ENCODE data around the gene ZNF526. TPM values are rescaled to one million over a fixed set of nuclear protein-coding genes. Genes with fewer than 3 reads are reported as not detected.
A peak's percentile ranks its signal among the peaks of the same experiment; 100 is the strongest.

ZNF526 gene
- total and polyA plus RNA-seq, 9 of the 15 experiments (the other 6 are each of a cell fraction or from before 2014, with no cell fraction given): 1.3 to 17.9 (median 6.2) TPM

DNA sequence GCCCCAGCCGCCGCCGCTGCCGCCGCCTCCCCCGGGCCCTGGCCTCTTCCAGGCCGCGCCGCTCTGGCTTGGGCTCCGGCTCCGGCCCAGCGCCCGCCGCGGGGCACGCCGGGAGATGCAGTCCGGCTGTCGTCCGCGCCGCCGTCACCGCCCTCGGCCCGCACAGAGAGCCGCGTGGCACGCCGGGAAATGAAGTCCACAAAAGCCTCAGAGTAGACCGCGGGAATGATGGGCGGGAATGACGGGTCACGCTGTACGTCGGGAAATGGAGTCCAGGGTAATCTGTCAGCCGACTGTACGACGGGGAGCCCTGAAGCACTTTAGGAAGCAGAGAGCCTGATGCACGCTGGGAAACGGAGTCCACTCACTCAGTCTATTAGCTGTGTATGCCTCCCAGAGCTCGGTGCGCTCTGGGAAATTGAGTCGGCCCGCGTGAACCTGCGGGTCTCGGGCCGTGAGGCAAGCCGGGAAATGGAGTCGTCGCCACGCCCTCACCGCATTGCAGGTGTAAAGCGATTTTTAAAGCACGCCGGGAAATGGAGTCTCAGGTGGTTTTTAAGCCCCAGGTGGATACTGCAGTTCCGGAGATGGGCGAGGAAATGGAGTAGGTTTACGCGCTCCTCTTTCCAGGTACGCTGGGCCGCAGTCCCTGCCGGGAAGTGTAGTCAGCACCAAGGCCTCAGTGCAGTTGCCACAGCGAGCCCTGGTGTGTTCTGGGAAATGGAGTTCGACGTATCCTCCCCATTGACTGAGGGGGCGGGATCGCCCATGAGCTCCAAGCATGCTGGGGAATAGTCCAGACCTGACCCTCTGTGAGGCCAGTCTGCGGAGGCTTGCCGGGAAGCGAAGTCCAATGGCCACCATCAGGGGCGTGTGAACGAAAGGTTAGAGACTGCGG is 22.6 kb downstream of the ZNF526 start, which contains the start of gene GSK3A (continued):
- peak; percentile 72 for TF ChIP-seq JUND (IDR thresholded peaks at IDR 0.05; ENCODE audit: borderline replicate concordance, low read depth, low read length)
- peak; percentile 11; the same call in 2 of the 3 replicates for TF ChIP-seq JUND (tag; IDR thresholded peaks at IDR 0.05; ENCODE audit: borderline replicate concordance, low read depth, low read length)
- no peak for TF ChIP-seq PCBP2 (IDR thresholded peaks at IDR 0.05; ENCODE audit: low read depth, low read length, poor library complexity, severe bottlenecking)
- TF ChIP-seq LCOR (CRISPR knock-in tag; IDR thresholded peaks at IDR 0.05): 0 out of 2 replicates have a peak, but pooled peaks have one; percentile 57
- TF ChIP-seq, protein P1, sequence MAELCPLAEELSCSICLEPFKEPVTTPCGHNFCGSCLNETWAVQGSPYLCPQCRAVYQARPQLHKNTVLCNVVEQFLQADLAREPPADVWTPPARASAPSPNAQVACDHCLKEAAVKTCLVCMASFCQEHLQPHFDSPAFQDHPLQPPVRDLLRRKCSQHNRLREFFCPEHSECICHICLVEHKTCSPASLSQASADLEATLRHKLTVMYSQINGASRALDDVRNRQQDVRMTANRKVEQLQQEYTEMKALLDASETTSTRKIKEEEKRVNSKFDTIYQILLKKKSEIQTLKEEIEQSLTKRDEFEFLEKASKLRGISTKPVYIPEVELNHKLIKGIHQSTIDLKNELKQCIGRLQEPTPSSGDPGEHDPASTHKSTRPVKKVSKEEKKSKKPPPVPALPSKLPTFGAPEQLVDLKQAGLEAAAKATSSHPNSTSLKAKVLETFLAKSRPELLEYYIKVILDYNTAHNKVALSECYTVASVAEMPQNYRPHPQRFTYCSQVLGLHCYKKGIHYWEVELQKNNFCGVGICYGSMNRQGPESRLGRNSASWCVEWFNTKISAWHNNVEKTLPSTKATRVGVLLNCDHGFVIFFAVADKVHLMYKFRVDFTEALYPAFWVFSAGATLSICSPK (IDR thresholded peaks at IDR 0.05; ENCODE audit: borderline replicate concordance): no peak
- TF ChIP-seq, protein P2, sequence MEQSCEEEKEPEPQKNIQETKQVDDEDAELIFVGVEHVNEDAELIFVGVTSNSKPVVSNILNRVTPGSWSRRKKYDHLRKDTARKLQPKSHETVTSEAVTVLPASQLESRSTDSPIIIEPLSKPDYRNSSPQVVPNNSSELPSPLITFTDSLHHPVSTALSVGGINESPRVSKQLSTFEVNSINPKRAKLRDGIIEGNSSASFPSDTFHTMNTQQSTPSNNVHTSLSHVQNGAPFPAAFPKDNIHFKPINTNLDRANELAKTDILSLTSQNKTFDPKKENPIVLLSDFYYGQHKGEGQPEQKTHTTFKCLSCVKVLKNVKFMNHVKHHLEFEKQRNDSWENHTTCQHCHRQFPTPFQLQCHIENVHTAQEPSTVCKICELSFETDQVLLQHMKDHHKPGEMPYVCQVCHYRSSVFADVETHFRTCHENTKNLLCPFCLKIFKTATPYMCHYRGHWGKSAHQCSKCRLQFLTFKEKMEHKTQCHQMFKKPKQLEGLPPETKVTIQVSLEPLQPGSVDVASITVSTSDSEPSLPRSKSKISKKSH (CRISPR knock-in tag; IDR thresholded peaks at IDR 0.05): no peak
- peak; percentile 79 for TF ChIP-seq ASH1L (IDR thresholded peaks at IDR 0.05; ENCODE audit: borderline replicate concordance, low read depth, partially characterized antibody)
- peak; percentile 94 for TF ChIP-seq TBP (optimal IDR thresholded peaks at IDR 0.05; ENCODE audit: low read depth, low read length)
- TF ChIP-seq, protein P3, sequence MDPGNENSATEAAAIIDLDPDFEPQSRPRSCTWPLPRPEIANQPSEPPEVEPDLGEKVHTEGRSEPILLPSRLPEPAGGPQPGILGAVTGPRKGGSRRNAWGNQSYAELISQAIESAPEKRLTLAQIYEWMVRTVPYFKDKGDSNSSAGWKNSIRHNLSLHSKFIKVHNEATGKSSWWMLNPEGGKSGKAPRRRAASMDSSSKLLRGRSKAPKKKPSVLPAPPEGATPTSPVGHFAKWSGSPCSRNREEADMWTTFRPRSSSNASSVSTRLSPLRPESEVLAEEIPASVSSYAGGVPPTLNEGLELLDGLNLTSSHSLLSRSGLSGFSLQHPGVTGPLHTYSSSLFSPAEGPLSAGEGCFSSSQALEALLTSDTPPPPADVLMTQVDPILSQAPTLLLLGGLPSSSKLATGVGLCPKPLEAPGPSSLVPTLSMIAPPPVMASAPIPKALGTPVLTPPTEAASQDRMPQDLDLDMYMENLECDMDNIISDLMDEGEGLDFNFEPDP (CRISPR knock-in tag; IDR thresholded peaks at IDR 0.05): peak; percentile 50; the same call in 1 of the 2 replicates
- TF ChIP-seq KLF13 (tag; IDR thresholded peaks at IDR 0.05; ENCODE audit: borderline replicate concordance, low read depth): peak; percentile 91
- no peak for TF ChIP-seq ZFPM2 (CRISPR knock-in tag; IDR thresholded peaks at IDR 0.05)
- TF ChIP-seq ZEB2 (IDR thresholded peaks at IDR 0.05): peak; percentile 96
- peak; percentile 50 to 78; a peak in 2 of 4 replicates for TF ChIP-seq TEAD1 (CRISPR knock-in tag; IDR thresholded peaks at IDR 0.05)
- TF ChIP-seq ZNF23 (CRISPR knock-in tag; IDR thresholded peaks at IDR 0.05): no peak
- no peak for TF ChIP-seq GATAD2A (IDR thresholded peaks at IDR 0.05)
- peak; percentile 63 to 78; a peak in 3 of 4 replicates for TF ChIP-seq MAZ (CRISPR knock-in tag; conservative IDR thresholded peaks at IDR 0.05 in 1 of 2, IDR thresholded peaks at IDR 0.05 in 1 of 2)
- peak; percentile 95 for TF ChIP-seq EGR1 (conservative IDR thresholded peaks at IDR 0.05)
- TF ChIP-seq, protein P4, sequence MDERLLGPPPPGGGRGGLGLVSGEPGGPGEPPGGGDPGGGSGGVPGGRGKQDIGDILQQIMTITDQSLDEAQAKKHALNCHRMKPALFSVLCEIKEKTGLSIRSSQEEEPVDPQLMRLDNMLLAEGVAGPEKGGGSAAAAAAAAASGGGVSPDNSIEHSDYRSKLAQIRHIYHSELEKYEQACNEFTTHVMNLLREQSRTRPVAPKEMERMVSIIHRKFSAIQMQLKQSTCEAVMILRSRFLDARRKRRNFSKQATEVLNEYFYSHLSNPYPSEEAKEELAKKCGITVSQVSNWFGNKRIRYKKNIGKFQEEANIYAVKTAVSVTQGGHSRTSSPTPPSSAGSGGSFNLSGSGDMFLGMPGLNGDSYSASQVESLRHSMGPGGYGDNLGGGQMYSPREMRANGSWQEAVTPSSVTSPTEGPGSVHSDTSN (CRISPR knock-in tag; IDR thresholded peaks at IDR 0.05; ENCODE audit: low read depth): peak; percentile 73
- TF ChIP-seq, protein P4 (tag; conservative IDR thresholded peaks at IDR 0.05; ENCODE audit: low read depth): peak; percentile 71

Measured in K562 (cell line).